A549 (cell line): ENCODE measurements around the gene POLR2I. TPM values are rescaled to one million over a fixed set of nuclear protein-coding genes. Genes with fewer than 3 reads are reported as not detected.

Experiments used
- ATAC-seq, 2 experiments: fragments of 200-7000 bp in 1 of 2; fragments of >200 bp in 1 of 2; cut with Nextera tagmentation in 1 of 2; cut with Tn5 transposase in 1 of 2; 3 replicates each; pipeline versions ENCODE4 v1.8.0 to v1.9.1; 2018 to 2020; ENCODE audit warnings: mild to moderate bottlenecking in 1 of 2, moderate library complexity in 1 of 2
- CTCF ChIA-PET: fragments of 300-600 bp; sonication (Branson Sonifier 250); formaldehyde crosslinking; extraction: SDS; loops from one replicate; lab custom pipeline; 2021; ENCODE audit warnings: antibody characterized with exemption, inconsistent platforms; lab: Yijun Ruan, JAX
- POLR2A ChIA-PET: fragments of 350-600 bp; formaldehyde crosslinking; extraction: SDS; loops from one replicate; lab custom pipeline; 2021; ENCODE audit warnings: antibody characterized with exemption, inconsistent platforms; lab: Yijun Ruan, JAX
- DNase-seq, 2 experiments: peaks; one replicate each; pipeline versions ENCODE4 v3.0.0 to v3.0.0-alpha.2; 2011 to 2016; ENCODE audit warnings: low read depth in 1 of 2, low spot score in 1 of 2
- FAIRE-seq: peaks from 2 replicates; lab custom pipeline; 2011; peaks lifted over from hg19 to GRCh38; lab: Jason Lieb, UNC
- H3K27ac ChIP-seq, 2 experiments: fragments of >200 bp; sonication (Bioruptor Twin); formaldehyde crosslinking; 3 replicates each; pipeline ENCODE4 v1.5.1; 2016 to 2017
- H3K4me1 ChIP-seq: fragments of >200 bp; sonication (Bioruptor Twin); formaldehyde crosslinking; 3 replicates; pipeline ENCODE4 v1.6.1; 2016
- H3K4me2 ChIP-seq: fragments of >200 bp; sonication (Bioruptor Twin); formaldehyde crosslinking; 3 replicates; pipeline ENCODE4 v1.6.1; 2016
- H3K4me3 ChIP-seq: fragments of >200 bp; sonication (Bioruptor Twin); formaldehyde crosslinking; 3 replicates; pipeline ENCODE4 v1.5.1; 2016
- H3K9me3 ChIP-seq: fragments of >200 bp; sonication (Bioruptor Twin); formaldehyde crosslinking; 3 replicates; pipeline ENCODE4 v1.6.1; 2016
- CBX2 ChIP-seq: fragments of 200-600 bp; sonication (generic); IDR thresholded peaks from 2 replicates; pipeline ENCODE4 v1.6.1; 2016; ENCODE audit warnings: low read depth, mild to moderate bottlenecking, borderline replicate concordance
- EHMT2 ChIP-seq: fragments of 200-600 bp; sonication (generic); IDR thresholded peaks from 2 replicates; pipeline ENCODE4 v1.6.1; 2016; ENCODE audit warnings: antibody characterized with exemption, low read depth, mild to moderate bottlenecking, moderate library complexity
- ESRRA ChIP-seq: fragments of 150-350 bp; IDR thresholded peaks from 2 replicates; pipeline ENCODE4 v1.6.1; 2014; ENCODE audit warnings: mild to moderate bottlenecking, low read length, borderline replicate concordance
- FOSB ChIP-seq: fragments of 250-450 bp; sonication (Bioruptor Pico); IDR thresholded peaks from 2 replicates; pipeline ENCODE4 v1.5.0; 2020; ENCODE audit warnings: mild to moderate bottlenecking, moderate library complexity
- GATA3 ChIP-seq: IDR thresholded peaks from 2 replicates; pipeline ENCODE4 v1.6.1; 2012; ENCODE audit warnings: borderline replicate concordance
- HDAC2 ChIP-seq: fragments of 200-600 bp; sonication (generic); IDR thresholded peaks from 2 replicates; pipeline ENCODE4 v1.6.1; 2016
- HOXA7 ChIP-seq: fragments of 250-450 bp; sonication (Bioruptor Pico); IDR thresholded peaks from 2 replicates; pipeline ENCODE4 v1.5.0; 2020; ENCODE audit warnings: mild to moderate bottlenecking, moderate library complexity
- HOXB13 ChIP-seq: fragments of 250-450 bp; sonication (Bioruptor Pico); IDR thresholded peaks from 2 replicates; pipeline ENCODE4 v1.5.0; 2020; ENCODE audit warnings: low read depth, mild to moderate bottlenecking, moderate library complexity
- MAFK ChIP-seq: fragments of 450-650 bp; IDR thresholded peaks from 2 replicates; pipeline ENCODE4 v1.6.1; 2014; ENCODE audit not compliant: partially characterized antibody
- MAZ ChIP-seq: fragments of 150-350 bp; IDR thresholded peaks from 2 replicates; pipeline ENCODE4 v1.6.1; 2014; ENCODE audit warnings: antibody characterized with exemption, low read depth, low read length, borderline replicate concordance
- NR3C1 ChIP-seq: fragments of >200 bp; sonication (Bioruptor Twin); formaldehyde crosslinking; IDR thresholded peaks from 3 replicates; pipeline ENCODE4 v1.6.1; 2017
- RAD21 ChIP-seq, 2 experiments: fragments of >200 bp in 1 of 2; sonication (Bioruptor Twin) in 1 of 2; formaldehyde crosslinking in 1 of 2; IDR thresholded peaks in 1 of 2; conservative IDR thresholded peaks in 1 of 2; 2 replicates in 1 of 2; 3 replicates in 1 of 2; pipeline ENCODE4 v1.6.1; 2012 to 2018; ENCODE audit warnings: inconsistent platforms in 1 of 2
- RARB ChIP-seq: fragments of 250-450 bp; sonication (Bioruptor Pico); IDR thresholded peaks from 2 replicates; pipeline ENCODE4 v1.8.0; 2021; ENCODE audit warnings: mild to moderate bottlenecking, moderate library complexity
- RFX5 ChIP-seq: fragments of 450-650 bp; IDR thresholded peaks from 2 replicates; pipeline ENCODE4 v1.7.1; 2014; ENCODE audit warnings: antibody characterized with exemption, mild to moderate bottlenecking, moderate library complexity
- SMC3 ChIP-seq: fragments of >200 bp; sonication (Bioruptor Twin); formaldehyde crosslinking; IDR thresholded peaks from 3 replicates; pipeline ENCODE4 v1.6.1; 2018; ENCODE audit warnings: inconsistent platforms
- ZSCAN20 ChIP-seq: fragments of 250-450 bp; sonication (Bioruptor Pico); IDR thresholded peaks from 2 replicates; pipeline ENCODE4 v1.8.0; 2022; ENCODE audit warnings: mild to moderate bottlenecking, moderate library complexity
- WGBS: methylation state at CpG from one replicate; pipeline ENCODE4 v1.1.6; 2017; ENCODE audit errors: missing lambda C conversion rate; 5-methylcytosine and 5-hydroxymethylcytosine counted together
- polyA plus RNA-seq, 4 experiments: library from polyadenylated mRNA; depleted of rRNA in 3 of 4; stranded (reverse); fragments of >200 nt; fragmentation: RNase III in 1 of 4; extraction: RNeasy Plus Mini Kit Qiagen cat#74134 plus additional on column Dnase treatment in 1 of 4; gene quantifications; 2 replicates in 3 of 4; 3 replicates in 1 of 4; pipeline ENCODE4 v1.2.3, GENCODE V29; 2011 to 2017
- TF ChIP-seq, protein P1 (sequence below): IDR thresholded peaks from 2 replicates; pipeline ENCODE4 v1.6.1; 2012; ENCODE audit warnings: low read depth, borderline replicate concordance
- TF ChIP-seq, protein P2 (sequence below): fragments of 450-650 bp; IDR thresholded peaks from 2 replicates; pipeline ENCODE4 v1.6.1; 2014; ENCODE audit warnings: antibody characterized with exemption
- TF ChIP-seq, protein P3 (sequence below): IDR thresholded peaks from 2 replicates; pipeline ENCODE4 v1.6.1; 2012
- TF ChIP-seq, protein P4 (sequence below): IDR thresholded peaks from 2 replicates; pipeline ENCODE4 v1.6.1; 2012
- TF ChIP-seq, protein P5 (sequence below): fragments of 250-450 bp; sonication (Bioruptor Pico); IDR thresholded peaks from 2 replicates; pipeline ENCODE4 v1.5.0; 2021; ENCODE audit warnings: mild to moderate bottlenecking, moderate library complexity, borderline replicate concordance

Gene POLR2I
- polyA plus RNA-seq, 2 of the 4 experiments (the other 2 are of a cell fraction): 123 to 277 TPM

DNA sequence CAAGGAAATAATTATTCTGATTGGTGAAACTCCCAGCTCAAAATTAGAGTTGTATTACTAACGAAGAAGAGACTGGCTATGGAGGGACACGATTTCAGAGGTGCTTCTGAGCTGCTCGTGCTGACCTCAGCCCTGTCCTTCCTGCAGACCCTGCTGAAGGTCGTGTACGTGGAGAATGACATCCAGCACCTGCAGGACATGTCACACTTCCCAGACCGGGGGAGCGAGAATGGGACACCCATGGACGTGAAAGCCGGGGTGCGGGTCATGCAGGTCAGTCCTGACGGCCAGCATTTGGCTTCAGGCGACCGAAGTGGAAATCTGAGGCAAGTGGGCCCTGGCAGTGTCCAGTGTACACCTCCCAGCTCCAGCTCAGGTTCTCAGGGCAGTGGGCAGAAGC is 31.8 kb downstream of the POLR2I start:
- no peak; a peak in 1 of 6 replicates for ATAC-seq
- Histone ChIP-seq H3K4me3 (no peak overlapping the region), H3K4me1 (0 out of 3 replicates have a peak, but pooled peaks cover 5% of the 10 kb centered on the region), H3K9me3 (no peaks in the 10 kb centered on the region), H3K4me2 (no peak overlapping the region), H3K27ac (no peak overlapping the region)
- ChIA-PET CTCF (interaction anchor here (1.2 to 2.6 kb wide), 10 partner anchors 9 to 152 kb away, joined by 3 to 11 read pairs (median 4); no protein-coding TSS in a partner anchor), POLR2A (interaction anchor here (1.2 to 1.4 kb wide), 2 partner anchors 29 to 32 kb away, joined by 3 to 4 read pairs; partner anchors contain the start of genes POLR2I, THAP8 and WDR62)
- 93% methylated on average over 13 of the region's 13 CpGs for WGBS
- no peak for DNase-seq
- no peak for FAIRE-seq
- no peak for TF ChIP-seq NR3C1

DNA sequence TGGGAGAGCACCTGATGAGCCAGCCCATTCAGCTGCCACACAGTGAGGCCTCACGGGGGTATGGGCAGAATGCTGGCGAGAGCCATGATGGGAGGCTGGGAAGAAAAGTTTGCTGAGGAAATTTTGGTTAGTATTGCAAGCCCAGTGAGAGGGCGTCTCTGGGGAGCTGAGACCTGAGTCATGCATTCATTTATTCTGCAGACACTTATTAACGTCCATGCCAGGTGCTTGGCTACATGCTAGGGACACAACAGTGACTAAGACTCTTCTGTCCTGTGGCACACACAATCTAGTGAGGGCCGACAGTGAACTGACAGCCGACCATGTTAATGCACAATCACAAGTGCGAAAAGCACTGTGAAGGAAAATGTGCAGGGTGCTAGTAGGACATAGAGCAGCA is 32.8 kb downstream of the POLR2I start:
- Histone ChIP-seq H3K27ac (no peak overlapping the region), H3K4me2 (no peak overlapping the region), H3K4me1 (0 out of 3 replicates have a peak, but pooled peaks cover 5% of the 10 kb centered on the region), H3K9me3 (no peaks in the 10 kb centered on the region), H3K4me3 (no peak overlapping the region)
- ATAC-seq (no peak), FAIRE-seq (no peak), DNase-seq (no peak)
- TF ChIP-seq GATA3 (no peak), HOXA7 (CRISPR knock-in tag) (no peak), HOXB13 (no peak), ZSCAN20 (CRISPR knock-in tag) (no peak), EHMT2 (no peak), RFX5 (no peak), CBX2 (no peak), MAFK (no peak), SMC3 (no peak), RAD21 (conservative IDR thresholded peaks at IDR 0.05 in 1 of 2, IDR thresholded peaks at IDR 0.05 in 1 of 2) (no peak), MAZ (no peak)
- TF ChIP-seq, protein P1, sequence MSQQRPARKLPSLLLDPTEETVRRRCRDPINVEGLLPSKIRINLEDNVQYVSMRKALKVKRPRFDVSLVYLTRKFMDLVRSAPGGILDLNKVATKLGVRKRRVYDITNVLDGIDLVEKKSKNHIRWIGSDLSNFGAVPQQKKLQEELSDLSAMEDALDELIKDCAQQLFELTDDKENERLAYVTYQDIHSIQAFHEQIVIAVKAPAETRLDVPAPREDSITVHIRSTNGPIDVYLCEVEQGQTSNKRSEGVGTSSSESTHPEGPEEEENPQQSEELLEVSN: no peak
- TF ChIP-seq, protein P2, sequence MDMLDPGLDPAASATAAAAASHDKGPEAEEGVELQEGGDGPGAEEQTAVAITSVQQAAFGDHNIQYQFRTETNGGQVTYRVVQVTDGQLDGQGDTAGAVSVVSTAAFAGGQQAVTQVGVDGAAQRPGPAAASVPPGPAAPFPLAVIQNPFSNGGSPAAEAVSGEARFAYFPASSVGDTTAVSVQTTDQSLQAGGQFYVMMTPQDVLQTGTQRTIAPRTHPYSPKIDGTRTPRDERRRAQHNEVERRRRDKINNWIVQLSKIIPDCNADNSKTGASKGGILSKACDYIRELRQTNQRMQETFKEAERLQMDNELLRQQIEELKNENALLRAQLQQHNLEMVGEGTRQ: no peak
- WGBS: 83% methylated on average over 7 of the region's 7 CpGs
- ChIA-PET POLR2A (interaction anchor here (0.7 kb wide), 1 partner anchor 33 kb away, joined by 3 read pairs; the partner anchor contains the start of gene POLR2I), CTCF (interaction anchor here (0.5 to 2.3 kb wide), 6 partner anchors 8 to 481 kb away, joined by 3 to 8 read pairs (median 4); no protein-coding TSS in a partner anchor)

DNA sequence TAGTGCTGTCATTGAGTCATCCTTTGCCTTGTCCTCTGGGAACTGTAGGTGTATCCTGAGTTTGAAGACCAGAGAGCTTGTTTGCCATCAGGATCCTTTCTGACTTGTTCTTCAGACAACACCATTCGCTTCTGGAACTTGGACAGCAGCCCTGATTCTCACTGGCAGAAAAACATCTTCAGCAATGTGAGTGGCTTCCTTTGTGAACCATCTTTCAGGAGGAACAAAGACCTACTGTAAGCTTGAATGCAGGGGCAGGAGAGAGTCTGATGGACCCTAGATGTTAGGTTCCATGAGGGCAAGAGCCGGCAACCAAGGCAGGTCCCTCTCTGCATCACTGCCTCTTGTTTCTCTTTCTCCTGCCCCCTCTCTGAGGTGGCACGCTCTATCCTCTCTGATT is 33.3 kb downstream of the POLR2I start:
- Histone ChIP-seq H3K4me2 (no peak overlapping the region), H3K27ac (no peak overlapping the region), H3K4me3 (no peak overlapping the region), H3K4me1 (0 out of 3 replicates have a peak, but pooled peaks cover 5% of the 10 kb centered on the region), H3K9me3 (no peaks in the 10 kb centered on the region)
- 96% methylated on average over 3 of the region's 3 CpGs for WGBS
- DNase-seq: no peak
- CTCF ChIA-PET: interaction anchor here (1.1 to 2.3 kb wide), 5 partner anchors 11 to 482 kb away, joined by 3 to 8 read pairs (median 5); no protein-coding TSS in a partner anchor
- ATAC-seq: no peak
- POLR2A ChIA-PET: no interaction called here
- TF ChIP-seq, protein P3, sequence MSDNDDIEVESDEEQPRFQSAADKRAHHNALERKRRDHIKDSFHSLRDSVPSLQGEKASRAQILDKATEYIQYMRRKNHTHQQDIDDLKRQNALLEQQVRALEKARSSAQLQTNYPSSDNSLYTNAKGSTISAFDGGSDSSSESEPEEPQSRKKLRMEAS: no peak
- TF ChIP-seq FOSB (CRISPR knock-in tag) (no peak), RARB (no peak), ESRRA (no peak), MAFK (no peak), HDAC2 (no peak), HOXA7 (CRISPR knock-in tag) (no peak)
- TF ChIP-seq, protein P4, sequence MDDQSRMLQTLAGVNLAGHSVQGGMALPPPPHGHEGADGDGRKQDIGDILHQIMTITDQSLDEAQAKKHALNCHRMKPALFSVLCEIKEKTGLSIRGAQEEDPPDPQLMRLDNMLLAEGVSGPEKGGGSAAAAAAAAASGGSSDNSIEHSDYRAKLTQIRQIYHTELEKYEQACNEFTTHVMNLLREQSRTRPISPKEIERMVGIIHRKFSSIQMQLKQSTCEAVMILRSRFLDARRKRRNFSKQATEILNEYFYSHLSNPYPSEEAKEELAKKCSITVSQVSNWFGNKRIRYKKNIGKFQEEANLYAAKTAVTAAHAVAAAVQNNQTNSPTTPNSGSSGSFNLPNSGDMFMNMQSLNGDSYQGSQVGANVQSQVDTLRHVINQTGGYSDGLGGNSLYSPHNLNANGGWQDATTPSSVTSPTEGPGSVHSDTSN: no peak
- TF ChIP-seq, protein P5, sequence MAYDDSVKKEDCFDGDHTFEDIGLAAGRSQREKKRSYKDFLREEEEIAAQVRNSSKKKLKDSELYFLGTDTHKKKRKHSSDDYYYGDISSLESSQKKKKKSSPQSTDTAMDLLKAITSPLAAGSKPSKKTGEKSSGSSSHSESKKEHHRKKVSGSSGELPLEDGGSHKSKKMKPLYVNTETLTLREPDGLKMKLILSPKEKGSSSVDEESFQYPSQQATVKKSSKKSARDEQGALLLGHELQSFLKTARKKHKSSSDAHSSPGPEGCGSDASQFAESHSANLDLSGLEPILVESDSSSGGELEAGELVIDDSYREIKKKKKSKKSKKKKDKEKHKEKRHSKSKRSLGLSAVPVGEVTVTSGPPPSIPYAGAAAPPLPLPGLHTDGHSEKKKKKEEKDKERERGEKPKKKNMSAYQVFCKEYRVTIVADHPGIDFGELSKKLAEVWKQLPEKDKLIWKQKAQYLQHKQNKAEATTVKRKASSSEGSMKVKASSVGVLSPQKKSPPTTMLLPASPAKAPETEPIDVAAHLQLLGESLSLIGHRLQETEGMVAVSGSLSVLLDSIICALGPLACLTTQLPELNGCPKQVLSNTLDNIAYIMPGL (CRISPR knock-in tag): no peak
- peak; percentile 95 for FAIRE-seq
